AG10803 (cell line): ENCODE measurements around the gene RPIA.
"Not testable (repeated sequence)": the region's sequence is repeated elsewhere in the genome, so short reads cannot be mapped to it uniquely, and the experiment has no call there.

ENCODE experiments used
- DNase-seq: peaks from one replicate; pipeline ENCODE4 v3.0.0; 2010; ENCODE audit warnings: low read depth
- H3K4me3 ChIP-seq: 2 replicates; pipeline ENCODE4 v1.5.1; 2011; ENCODE audit warnings: mild to moderate bottlenecking, low read length, control low read depth
- TF ChIP-seq, protein P1 (sequence below): conservative IDR thresholded peaks from 2 replicates; pipeline ENCODE4 v1.5.1; 2011; ENCODE audit warnings: mild to moderate bottlenecking, low read length, control low read depth, inconsistent platforms

RPIA gene

DNA sequence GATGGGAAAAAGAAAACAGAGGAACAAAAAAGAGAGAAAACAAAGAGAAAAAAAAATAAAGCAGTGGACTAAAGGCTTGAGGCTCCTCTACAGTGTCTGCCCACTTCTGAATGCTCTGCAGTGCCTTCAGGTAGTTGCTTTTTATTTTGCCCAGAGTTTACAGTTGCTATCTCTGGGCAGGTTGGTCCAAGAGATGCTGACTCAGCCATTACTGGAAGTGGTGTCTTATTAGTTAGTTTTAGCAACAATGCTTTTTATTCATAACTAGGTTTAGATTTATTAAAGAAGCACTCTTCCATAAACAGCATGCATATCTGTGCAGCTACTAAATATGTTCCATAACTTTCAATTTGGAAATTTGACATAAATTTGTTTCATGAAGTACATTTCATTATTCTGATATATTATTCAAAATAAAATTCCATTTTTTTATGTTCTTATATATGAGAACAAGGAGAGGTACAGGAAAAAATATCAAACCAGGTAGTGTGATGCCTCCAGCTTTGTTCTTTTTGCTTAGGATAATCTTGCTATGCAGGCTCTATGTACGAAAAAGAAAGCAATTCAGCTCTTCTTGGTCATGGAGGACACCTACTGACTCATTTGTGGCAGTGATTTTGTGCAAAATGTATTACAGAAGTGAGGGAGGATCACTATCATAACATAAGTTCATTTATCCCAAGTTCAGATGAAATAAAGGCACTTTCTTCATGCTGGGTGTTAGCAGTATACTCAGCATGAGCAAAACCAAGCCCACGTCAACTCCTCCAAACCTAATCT is 69.5 kb downstream of the RPIA start:
- DNase-seq = no peak
- H3K4me3 ChIP-seq = no peak overlapping the region
- TF ChIP-seq, protein P1, sequence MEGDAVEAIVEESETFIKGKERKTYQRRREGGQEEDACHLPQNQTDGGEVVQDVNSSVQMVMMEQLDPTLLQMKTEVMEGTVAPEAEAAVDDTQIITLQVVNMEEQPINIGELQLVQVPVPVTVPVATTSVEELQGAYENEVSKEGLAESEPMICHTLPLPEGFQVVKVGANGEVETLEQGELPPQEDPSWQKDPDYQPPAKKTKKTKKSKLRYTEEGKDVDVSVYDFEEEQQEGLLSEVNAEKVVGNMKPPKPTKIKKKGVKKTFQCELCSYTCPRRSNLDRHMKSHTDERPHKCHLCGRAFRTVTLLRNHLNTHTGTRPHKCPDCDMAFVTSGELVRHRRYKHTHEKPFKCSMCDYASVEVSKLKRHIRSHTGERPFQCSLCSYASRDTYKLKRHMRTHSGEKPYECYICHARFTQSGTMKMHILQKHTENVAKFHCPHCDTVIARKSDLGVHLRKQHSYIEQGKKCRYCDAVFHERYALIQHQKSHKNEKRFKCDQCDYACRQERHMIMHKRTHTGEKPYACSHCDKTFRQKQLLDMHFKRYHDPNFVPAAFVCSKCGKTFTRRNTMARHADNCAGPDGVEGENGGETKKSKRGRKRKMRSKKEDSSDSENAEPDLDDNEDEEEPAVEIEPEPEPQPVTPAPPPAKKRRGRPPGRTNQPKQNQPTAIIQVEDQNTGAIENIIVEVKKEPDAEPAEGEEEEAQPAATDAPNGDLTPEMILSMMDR = no peak

DNA sequence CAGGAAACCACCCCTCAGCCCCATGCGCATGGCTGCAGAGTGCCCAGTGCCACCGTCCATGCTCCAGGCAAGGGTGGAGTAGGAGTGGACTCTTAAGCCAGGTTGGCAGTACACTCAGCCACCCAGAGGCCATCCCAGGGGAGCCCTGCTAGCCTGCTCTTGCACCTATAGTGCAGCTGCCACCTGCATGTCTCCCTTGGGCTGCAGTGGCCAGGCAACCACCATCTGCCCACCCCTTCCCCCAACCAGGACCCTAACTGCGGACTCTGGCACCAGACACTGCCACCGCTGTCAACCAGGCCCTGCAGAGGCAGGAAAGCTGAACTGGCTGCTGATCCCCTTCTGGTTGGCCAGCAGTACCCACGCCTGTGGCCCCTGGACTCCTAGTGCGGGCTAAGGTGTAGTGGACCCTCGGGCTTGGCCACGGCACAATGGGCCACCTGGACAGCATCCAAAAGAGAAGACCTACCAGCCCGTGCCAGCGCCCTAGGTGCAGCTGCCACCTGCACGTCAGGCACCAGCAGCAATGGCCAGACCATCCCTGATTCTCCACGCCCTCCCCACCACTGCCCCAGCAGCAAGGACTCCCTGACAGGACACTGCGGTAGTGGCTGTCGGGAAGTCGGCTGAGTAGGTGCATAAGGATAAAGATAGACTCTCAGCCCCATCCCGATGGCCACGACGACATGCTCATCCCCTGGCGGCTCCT is 72.8 kb downstream of the RPIA start:
- H3K4me3 ChIP-seq = no peak overlapping the region
- no peak for DNase-seq
- TF ChIP-seq, protein P1 = no peak

DNA sequence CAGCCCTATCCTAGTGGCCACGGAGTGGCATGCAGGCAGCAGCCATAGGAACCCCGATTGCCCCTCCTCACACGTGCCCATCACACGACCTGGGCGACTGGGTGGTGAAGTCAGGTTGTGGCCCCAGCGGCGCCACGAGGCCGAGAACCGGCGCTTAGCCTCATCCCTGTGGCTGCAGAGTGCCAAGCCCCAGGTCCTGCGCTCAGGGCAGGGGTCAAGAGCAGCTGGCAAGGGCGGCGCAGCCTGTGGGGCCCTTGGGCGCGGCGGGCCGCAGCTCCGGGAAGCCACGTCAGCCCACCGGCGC is 73.3 kb downstream of the RPIA start:
- TF ChIP-seq, protein P1 = no peak
- no peak for DNase-seq
- H3K4me3 ChIP-seq = no peak overlapping the region

DNA sequence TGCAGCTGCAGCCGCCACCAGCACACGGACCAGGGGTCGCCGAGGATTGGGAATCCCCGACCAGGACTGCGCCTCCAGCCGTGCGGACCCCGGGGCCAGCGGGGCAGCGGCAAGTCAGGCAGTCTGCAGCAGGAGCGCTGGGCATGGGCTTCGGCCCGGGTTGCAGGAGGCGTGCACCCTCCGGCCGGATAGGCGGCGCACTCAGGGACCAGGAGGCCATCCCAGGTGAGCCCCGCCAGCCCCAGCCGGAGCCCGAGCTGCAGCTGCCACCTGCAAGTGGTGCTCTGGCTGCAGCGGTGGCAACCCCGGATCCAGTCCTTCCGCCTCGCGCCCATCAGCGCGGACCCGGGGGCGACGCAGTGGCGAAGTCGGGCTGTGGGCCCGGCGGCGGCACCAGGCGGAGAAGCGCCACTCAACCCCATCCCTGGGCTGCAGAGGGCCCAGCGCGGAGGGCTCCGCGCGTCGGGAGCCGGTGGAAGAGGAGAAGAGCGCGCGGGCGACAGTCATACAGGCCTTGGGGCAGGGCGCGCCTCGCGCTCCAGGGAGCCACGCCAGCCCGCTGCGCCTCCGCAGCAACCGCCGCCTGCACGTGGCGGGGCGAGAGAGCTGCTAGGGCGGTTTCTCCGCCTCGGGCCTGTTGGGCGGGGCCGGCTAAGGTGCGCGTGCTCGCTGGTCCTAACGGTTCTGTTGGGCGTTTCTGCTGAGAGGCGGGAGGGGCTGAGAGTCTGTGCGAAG is 73.8 kb downstream of the RPIA start:
- TF ChIP-seq, protein P1 = no peak
- peak overlapping the region; percentile 20; the same call in 1 of the 2 replicates for H3K4me3 ChIP-seq
- DNase-seq = peak; percentile 6

DNA sequence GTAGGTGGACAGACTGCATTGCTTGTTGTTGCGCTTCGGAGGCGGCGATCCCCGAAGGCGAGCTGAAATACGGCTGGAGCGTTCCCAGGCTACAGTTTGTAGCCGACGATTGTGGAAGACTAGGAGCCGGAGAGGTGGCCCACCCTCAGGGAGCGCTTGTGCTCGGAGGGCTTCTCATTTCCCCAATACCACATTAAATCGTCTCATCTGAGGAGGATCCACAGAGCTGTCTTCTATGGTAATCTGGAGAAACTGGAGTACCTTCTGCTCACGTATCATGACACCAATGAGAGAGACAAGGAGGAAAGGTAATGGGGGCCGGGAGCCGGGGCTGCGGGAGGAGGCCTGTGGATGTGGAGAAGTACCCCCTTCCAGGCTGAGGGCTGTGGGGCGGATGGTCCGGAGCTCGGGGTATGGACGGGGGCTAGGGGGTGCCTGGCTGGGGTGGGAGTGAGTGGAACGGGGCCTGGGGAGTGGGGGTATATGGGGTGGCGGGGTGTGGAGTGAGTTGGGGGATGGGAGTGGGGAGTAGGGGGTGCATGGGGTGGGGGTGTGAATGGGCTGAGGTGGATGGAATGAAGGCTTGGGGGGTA is 74.5 kb downstream of the RPIA start:
- DNase-seq = not testable (repeated sequence)
- peak overlapping the region; percentile 20; the same call in 1 of the 2 replicates for H3K4me3 ChIP-seq

DNA sequence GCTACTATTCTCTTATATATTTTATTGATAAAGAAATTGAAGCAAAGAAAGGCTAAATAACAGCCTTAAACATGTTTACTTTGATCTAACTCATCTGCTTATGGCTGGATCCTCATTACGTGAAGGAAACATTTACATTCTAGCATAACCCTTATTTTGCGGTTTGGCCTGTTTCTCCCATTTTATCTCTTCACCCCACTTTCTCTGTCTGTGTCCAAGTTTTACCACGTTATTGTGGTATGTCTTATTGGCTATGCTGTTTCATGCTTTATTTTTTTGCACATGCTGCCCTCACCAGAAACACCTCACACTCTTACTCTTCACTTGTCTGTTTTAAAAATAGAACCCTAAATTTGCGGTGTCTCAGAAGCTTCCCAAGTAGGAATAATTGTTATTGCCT is 78.5 kb downstream of the RPIA start:
- DNase-seq = no peak
- H3K4me3 ChIP-seq = no peak overlapping the region
- TF ChIP-seq, protein P1 = no peak

DNA sequence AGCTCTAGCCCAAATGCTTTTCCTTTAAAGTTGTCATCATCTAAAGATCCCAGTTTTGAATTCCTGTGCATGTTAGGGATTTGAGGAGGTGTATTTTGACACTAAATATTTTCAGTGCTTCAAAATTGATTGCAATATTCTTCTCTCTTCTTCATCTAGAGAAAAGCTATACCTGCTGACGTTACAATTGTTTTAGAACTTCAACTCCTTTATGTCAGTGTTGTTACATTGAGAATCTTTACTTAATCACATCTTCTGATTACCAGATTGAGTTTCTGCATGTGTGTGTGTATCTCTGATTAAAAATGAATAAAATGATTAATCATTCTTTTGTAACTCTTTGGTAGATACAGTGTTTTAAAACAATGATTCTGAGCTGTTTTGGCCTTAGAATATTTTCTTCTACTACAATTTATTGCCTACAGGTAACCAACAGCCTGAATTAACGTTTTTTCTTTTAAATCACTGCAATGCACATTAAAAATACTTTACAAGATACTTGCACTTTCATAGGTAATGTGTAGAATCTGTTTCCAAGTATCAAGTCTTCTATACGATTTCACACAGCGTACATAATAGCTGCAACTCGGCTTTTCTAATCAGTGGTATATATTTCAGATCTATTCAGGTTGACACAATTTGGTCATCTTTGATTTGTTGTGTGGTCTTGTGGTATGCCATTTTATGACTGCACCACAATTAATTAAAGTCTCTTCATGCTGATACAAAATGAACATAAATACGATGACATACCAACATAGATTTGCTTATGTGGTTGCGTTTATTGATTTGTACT is 82.0 kb downstream of the RPIA start:
- not testable (repeated sequence) for H3K4me3 ChIP-seq

DNA sequence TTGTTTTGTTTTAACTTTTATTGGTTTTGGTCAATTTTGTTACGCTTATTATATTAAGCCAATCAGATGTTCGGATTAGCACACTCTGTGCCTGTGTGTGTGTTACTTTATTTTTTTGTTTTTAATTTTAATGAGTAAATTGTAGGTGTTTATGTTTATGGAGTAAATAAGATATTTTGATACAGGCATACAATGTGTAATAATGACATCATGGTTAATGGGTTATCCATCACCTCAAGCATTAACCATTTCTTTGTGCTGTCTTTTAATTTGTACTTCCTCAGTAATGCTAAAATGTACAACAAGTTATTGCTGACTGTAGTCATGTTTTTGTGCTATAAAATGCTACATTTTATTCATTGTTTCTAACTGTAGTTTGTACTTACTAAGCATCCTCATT is 97.7 kb downstream of the RPIA start:
- H3K4me3 ChIP-seq, DNase-seq: not testable (repeated sequence)

More for the DNA sequence above, 82.0 kb downstream of the RPIA start:
- DNase-seq = not testable (repeated sequence)

DNA sequence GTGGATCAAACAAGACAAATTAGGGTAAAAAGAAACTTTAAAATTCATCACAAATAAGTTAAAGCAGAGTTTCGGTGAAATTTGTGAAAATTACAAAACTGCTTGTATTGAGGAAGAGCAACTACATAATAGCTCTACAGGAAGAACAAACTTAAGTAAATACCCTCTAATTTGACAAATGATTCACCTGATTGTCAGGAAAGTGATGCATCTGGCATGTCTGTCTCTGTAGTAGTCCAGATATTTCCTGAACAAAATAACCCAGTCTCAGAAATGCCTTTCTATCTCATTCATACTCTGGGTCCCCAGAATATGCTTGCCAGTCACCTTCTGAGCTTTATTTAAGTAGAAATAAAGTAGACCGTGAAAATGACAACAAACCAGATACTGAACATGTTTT is 104.5 kb downstream of the RPIA start:
- not testable (repeated sequence) for DNase-seq, H3K4me3 ChIP-seq

DNA sequence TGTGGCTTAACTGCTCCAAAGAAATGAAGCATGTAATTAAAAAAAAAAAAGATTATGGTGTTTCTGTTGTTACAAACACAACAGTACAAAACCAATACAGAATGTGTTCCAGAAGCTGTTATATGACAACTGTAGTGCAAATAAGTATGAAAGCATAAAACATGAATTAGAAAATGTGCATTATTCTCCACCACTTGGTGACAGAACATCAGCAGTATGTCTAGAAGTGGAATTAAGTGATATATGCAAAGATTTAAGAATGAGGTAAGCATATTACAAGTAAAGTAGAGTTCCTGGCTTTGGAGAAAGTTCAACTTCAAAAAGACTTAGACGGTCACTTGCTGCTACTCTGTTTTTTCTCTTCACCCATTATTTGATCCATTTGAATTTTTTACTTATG is 105.0 kb downstream of the RPIA start:
- DNase-seq, H3K4me3 ChIP-seq: not testable (repeated sequence)

DNA sequence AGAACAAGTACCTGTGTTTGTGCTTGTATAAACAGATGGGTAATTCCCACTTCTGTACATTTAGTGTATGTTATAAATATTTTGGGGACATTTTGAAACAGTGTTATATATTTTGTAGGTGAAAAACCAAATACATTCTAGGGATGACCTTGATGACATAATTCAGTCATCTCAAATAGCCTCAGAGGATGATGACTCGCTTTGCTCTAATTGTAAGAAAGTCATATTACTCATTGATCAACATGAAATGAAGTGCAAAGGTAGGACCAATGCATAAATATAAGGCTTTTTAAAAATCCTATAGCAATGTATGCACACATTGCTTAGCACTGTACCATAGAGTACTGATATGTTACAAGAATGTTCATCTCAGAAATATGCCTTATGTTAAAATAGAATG is 105.7 kb downstream of the RPIA start:
- not testable (repeated sequence) for DNase-seq, H3K4me3 ChIP-seq
